Thyroid gland (tissue), 4 donors: Measurements from ENCODE around the gene SV2B. TPM values are rescaled to one million over a fixed set of nuclear protein-coding genes. Genes with fewer than 3 reads are reported as not detected.
A peak's percentile ranks its signal among the peaks of the same experiment; 100 is the strongest.

ENCODE experiments used
- DNase-seq, 2 donors: peaks; one replicate each; pipeline ENCODE4 v3.0.0-alpha.2; 2019
- H3K27ac ChIP-seq, 3 donors: fragments of 200-600 bp; sonication (generic); 1 replicate in 2 of 3; 2 replicates in 1 of 3; pipeline ENCODE4 v1.5.1; 2016 to 2019; ENCODE audit warnings: mild to moderate bottlenecking in 1 of 3, moderate library complexity in 1 of 3
- H3K27me3 ChIP-seq: fragments of 200-600 bp; sonication (generic); one replicate; pipeline ENCODE4 v1.5.1; 2019
- H3K36me3 ChIP-seq, 2 donors: fragments of 200-600 bp; sonication (generic); one replicate each; pipeline ENCODE4 v1.5.1; 2016 to 2019
- H3K4me1 ChIP-seq, 2 donors: fragments of 200-600 bp; sonication (generic); one replicate each; pipeline ENCODE4 v1.5.1; 2017 to 2019
- H3K4me3 ChIP-seq, 3 donors: fragments of 200-600 bp; sonication (generic); replicated peaks in 1 of 3; 1 replicate in 2 of 3; 2 replicates in 1 of 3; pipeline ENCODE4 v1.5.1; 2016; ENCODE audit warnings: mild to moderate bottlenecking in 1 of 3
- H3K9me3 ChIP-seq: fragments of 200-600 bp; sonication (generic); one replicate; pipeline ENCODE4 v1.5.1; 2017
- CTCF ChIP-seq, 6 experiments: fragments of 200-600 bp in 3 of 6; fragments of 450-650 bp in 3 of 6; sonication (generic) in 3 of 6; IDR thresholded peaks; one replicate each; pipeline ENCODE4 v1.5.1; 2016 to 2019; ENCODE audit warnings: antibody characterized with exemption in 6 of 6, mild to moderate bottlenecking in 2 of 6, inconsistent platforms in 1 of 6, moderate library complexity in 1 of 6
- POLR2A ChIP-seq, 2 donors: fragments of 450-650 bp; IDR thresholded peaks; one replicate each; pipeline ENCODE4 v1.6.1; 2017; ENCODE audit warnings: antibody characterized with exemption in 2 of 2, mild to moderate bottlenecking in 2 of 2, moderate library complexity in 1 of 2
- WGBS, 2 donors: methylation state at CpG; one replicate each; pipeline ENCODE4 v1.1.5; 2017; 5-methylcytosine and 5-hydroxymethylcytosine counted together
- intact Hi-C: fragments of 100-400 bp; cut with DNase I; formaldehyde crosslinking; loops from one replicate; pipeline ENCODE4 v1.15.1; 2023
- total RNA-seq, 4 donors: library from RNA; depleted of rRNA; stranded (reverse); fragments of >200 nt; gene quantifications; one replicate each; pipeline ENCODE4 v1.2.3, GENCODE V29; 2016

SV2B gene
- total RNA-seq, 4 donors from 2014 or later, result 0.83 to 3.9 (median 2.2) TPM

DNA sequence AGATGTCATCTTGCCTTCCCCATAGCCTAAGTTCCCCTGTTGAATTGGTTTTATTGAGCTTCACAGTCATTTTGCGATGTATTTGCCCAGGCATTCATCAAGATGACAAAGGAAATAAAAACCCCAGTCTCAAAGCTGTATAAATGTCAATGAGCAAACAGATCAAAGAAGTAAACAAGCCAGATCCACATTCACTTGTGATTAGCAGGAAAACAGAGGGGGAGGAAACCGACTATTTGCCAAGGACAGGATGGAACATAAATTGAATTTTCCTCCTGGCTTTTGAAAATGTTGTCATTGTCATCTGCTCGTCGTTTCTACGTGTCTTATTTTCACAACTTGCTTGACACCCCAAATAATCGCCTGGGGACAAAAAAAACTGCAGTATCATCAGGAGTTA is 83.5 kb downstream of the SV2B start:
- Histone ChIP-seq H3K9me3 (no peaks in the 10 kb centered on the region), H3K27ac (no peak overlapping the region), H3K36me3 (no peaks in the 10 kb centered on the region), H3K27me3 (no peaks in the 10 kb centered on the region), H3K4me1 (no peaks in the 10 kb centered on the region), H3K4me3 (no peak overlapping the region)
- TF ChIP-seq POLR2A (IDR thresholded peaks at IDR 0.05) (no peak), CTCF (IDR thresholded peaks at IDR 0.05) (no peak)
- intact Hi-C loops, result no loop called here
- WGBS, 2 donors, result 55 to 64% methylated on average over 6 of the region's 6 CpGs
- DNase-seq, result no peak

DNA sequence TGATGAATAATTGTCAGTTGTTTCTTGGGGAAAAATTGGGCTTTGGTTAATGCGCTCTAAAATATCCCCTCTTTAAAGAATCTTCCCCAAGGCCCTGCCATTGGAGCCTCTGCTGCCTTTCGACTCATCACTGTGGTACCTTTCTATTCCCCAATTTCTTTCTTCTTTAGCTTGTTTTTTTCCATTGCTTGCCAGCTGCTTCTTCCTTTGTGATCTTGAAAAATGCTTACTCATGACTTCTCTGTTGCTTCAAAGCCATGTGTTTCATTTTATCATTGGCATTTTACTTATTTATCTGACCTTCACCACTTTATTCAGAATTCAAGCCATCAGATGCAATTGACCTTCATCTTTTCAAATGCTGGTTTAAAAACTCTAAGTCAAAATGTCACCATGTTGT is 84.4 kb downstream of the SV2B start:
- no peak overlapping the region for H3K4me3 ChIP-seq
- no peaks in the 10 kb centered on the region for H3K9me3 ChIP-seq
- intact Hi-C loops, result no loop called here
- no peak for DNase-seq
- H3K4me1 ChIP-seq, result no peaks in the 10 kb centered on the region
- H3K27me3 ChIP-seq, result no peaks in the 10 kb centered on the region
- 93 to 94% methylated on average over 2 of the region's 2 CpGs for WGBS, 2 donors
- TF ChIP-seq POLR2A (IDR thresholded peaks at IDR 0.05) (no peak), CTCF (IDR thresholded peaks at IDR 0.05) (no peak)
- no peaks in the 10 kb centered on the region for H3K36me3 ChIP-seq
- H3K27ac ChIP-seq, result no peak overlapping the region

GRCh38 chr15:91186904-91187656 is 87.0 kb downstream of the SV2B start:
- intact Hi-C loops, result no loop called here
- H3K36me3 ChIP-seq, result no peaks in the 10 kb centered on the region
- no peaks in the 10 kb centered on the region for H3K9me3 ChIP-seq
- 49 to 55% methylated on average over 6 of the region's 6 CpGs for WGBS, 2 donors
- no peaks in the 10 kb centered on the region for H3K4me1 ChIP-seq
- no peak overlapping the region for H3K4me3 ChIP-seq
- peak in 1 of 2 donors; percentile 5 for DNase-seq
- no peaks in the 10 kb centered on the region for H3K27me3 ChIP-seq
- H3K27ac ChIP-seq, result no peak overlapping the region
- TF ChIP-seq CTCF (IDR thresholded peaks at IDR 0.05) (no peak), POLR2A (IDR thresholded peaks at IDR 0.05) (no peak)

- Histone ChIP-seq H3K9me3 (no peaks in the 10 kb centered on the region), H3K27ac (no peak overlapping the region), H3K36me3 (no peaks in the 10 kb centered on the region), H3K27me3 (no peaks in the 10 kb centered on the region), H3K4me3 (no peak overlapping the region), H3K4me1 (no peaks in the 10 kb centered on the region)
- intact Hi-C loops, result no loop called here
- no peak for TF ChIP-seq CTCF (IDR thresholded peaks at IDR 0.05)
- TF ChIP-seq POLR2A (IDR thresholded peaks at IDR 0.05), result no peak
- no peak for DNase-seq
- 84 to 91% methylated on average over 1 of the region's 1 CpG for WGBS, 2 donors
These were observed 92.2 kb downstream of the SV2B start for GRCh38 chr15:91192285-91192684.

DNA sequence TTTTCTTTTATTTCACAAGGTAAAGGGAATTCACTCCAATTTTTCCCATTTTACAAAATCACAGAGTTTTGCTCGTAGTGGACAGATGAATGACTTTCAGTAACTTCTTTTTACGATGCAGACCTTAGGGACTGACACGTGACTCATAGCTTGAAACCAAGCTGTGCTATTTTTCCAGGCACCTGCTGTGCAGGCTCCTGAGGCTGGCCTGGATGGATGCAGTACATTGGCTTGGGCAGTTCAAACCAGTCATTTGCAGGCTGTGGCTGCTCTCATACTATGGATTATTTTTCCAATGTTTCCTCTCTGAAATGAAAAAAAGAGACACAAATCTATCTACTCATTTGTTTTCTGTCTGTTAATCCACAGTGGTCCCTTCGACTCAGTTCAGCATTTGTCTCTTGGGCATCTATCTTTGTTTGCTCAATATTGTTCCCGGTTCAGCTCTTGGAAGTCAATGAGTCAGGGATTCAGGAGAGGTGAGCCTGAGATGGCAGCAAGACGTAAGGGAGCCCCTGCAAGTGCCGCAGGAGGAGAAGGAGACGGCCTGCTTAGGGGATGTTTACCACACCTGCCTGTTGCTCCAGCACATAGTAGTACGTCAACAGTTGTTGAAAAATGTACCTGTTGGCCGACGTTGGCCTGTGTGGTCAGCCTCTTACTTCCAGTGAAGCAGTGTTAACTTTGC is 92.8 kb downstream of the SV2B start:
- H3K36me3 ChIP-seq, result no peaks in the 10 kb centered on the region
- no peak for DNase-seq
- H3K27me3 ChIP-seq, result no peaks in the 10 kb centered on the region
- H3K4me3 ChIP-seq, result no peak overlapping the region
- TF ChIP-seq POLR2A (IDR thresholded peaks at IDR 0.05), result no peak
- TF ChIP-seq CTCF (IDR thresholded peaks at IDR 0.05), result no peak
- H3K4me1 ChIP-seq, result no peaks in the 10 kb centered on the region
- H3K27ac ChIP-seq, result no peak overlapping the region
- no peaks in the 10 kb centered on the region for H3K9me3 ChIP-seq
- intact Hi-C loops, result no loop called here
- 74 to 76% methylated on average over 11 of the region's 11 CpGs for WGBS, 2 donors
